Endodermal cell (in vitro differentiated cells): Measurements from ENCODE around the gene ISX. TPM values are rescaled to one million over a fixed set of nuclear protein-coding genes. Genes with fewer than 3 reads are reported as not detected.
"Not testable (repeated sequence)": the region's sequence is repeated elsewhere in the genome, so short reads cannot be mapped to it uniquely, and the experiment has no call there.

Source experiments
- DNase-seq: peaks from one replicate; pipeline ENCODE4 v3.0.0-alpha.2; 2017
- H3K27ac ChIP-seq: 2 replicates; pipeline ENCODE4 v1.5.1; 2013; ENCODE audit warnings: mild to moderate bottlenecking, low read depth, low read length, moderate library complexity
- H3K27me3 ChIP-seq: 2 replicates; pipeline ENCODE4 v1.6.1; 2013; ENCODE audit warnings: mild to moderate bottlenecking, low read length, moderate library complexity; ENCODE audit not compliant: insufficient read depth, control insufficient read depth, poor library complexity, severe bottlenecking
- H3K36me3 ChIP-seq: 2 replicates; pipeline ENCODE4 v1.7.0; 2013; ENCODE audit warnings: mild to moderate bottlenecking, low read length, moderate library complexity; ENCODE audit not compliant: control insufficient read depth, insufficient read depth
- H3K4me1 ChIP-seq: one replicate; pipeline ENCODE4 v1.7.0; 2013; ENCODE audit warnings: low read length; ENCODE audit not compliant: control insufficient read depth, insufficient read depth
- H3K4me3 ChIP-seq: 2 replicates; pipeline ENCODE4 v1.5.1; 2013; ENCODE audit warnings: mild to moderate bottlenecking, low read length, moderate library complexity
- H3K9ac ChIP-seq: 2 replicates; pipeline ENCODE4 v1.6.1; 2013; ENCODE audit warnings: mild to moderate bottlenecking, low read length, moderate library complexity; ENCODE audit not compliant: poor library complexity, severe bottlenecking; ENCODE audit errors: extremely low read depth
- H3K9me3 ChIP-seq: 2 replicates; pipeline ENCODE4 v1.6.1; 2013; ENCODE audit warnings: mild to moderate bottlenecking, low read length, moderate library complexity; ENCODE audit not compliant: control insufficient read depth
- H3K27ac Mint-ChIP-seq: 2 replicates; pipeline ENCODE4 v1.8.0; 2020; ENCODE audit warnings: mixed read lengths
- H3K27me3 Mint-ChIP-seq: 2 replicates; pipeline ENCODE4 v1.8.0; 2021; ENCODE audit warnings: mild to moderate bottlenecking, mixed read lengths; ENCODE audit not compliant: insufficient read depth
- H3K36me3 Mint-ChIP-seq: 2 replicates; pipeline ENCODE4 v1.8.0; 2020; ENCODE audit warnings: low read depth, mixed read lengths
- H3K4me1 Mint-ChIP-seq: 2 replicates; pipeline ENCODE4 v1.8.0; 2020; ENCODE audit warnings: mixed read lengths
- H3K4me3 Mint-ChIP-seq: 2 replicates; pipeline ENCODE4 v1.8.0; 2020; ENCODE audit warnings: mild to moderate bottlenecking, moderate library complexity, mixed read lengths
- H3K9me3 Mint-ChIP-seq: 2 replicates; pipeline ENCODE4 v1.8.0; 2020; ENCODE audit warnings: mild to moderate bottlenecking, mixed read lengths
- CTCF ChIP-seq: fragments of 200-600 bp; sonication (generic); conservative IDR thresholded peaks from 2 replicates; pipeline ENCODE4 v1.5.0; 2021; ENCODE audit warnings: antibody characterized with exemption, mild to moderate bottlenecking
- WGBS, 2 experiments: methylation state at CpG; one replicate each; pipeline versions ENCODE4 v1.1.5 to v1.1.7; 2013; ENCODE audit warnings: missing lambda C conversion rate in 2 of 2, mixed read lengths in 1 of 2; ENCODE audit not compliant: insufficient coverage in 1 of 2, insufficient read length in 1 of 2; 5-methylcytosine and 5-hydroxymethylcytosine counted together
- total RNA-seq, 2 donors: library from RNA; stranded (reverse); fragmentation: NEBNext Ultra II Directional in 1 of 2; extraction: Animal tissue kit (Norgen Biotek cat#: 25700) in 1 of 2; gene quantifications; 2 replicates in 1 of 2; 3 replicates in 1 of 2; pipeline ENCODE4 v1.2.1, GENCODE V29; 2021

The ISX gene
- total RNA-seq, 2 donors from 2014 or later, result 0.07 to 0.13 TPM

- TF ChIP-seq CTCF, result peak; percentile 99
- 25 to 38% methylated on average over 10 to 25 of the region's 25 CpGs for WGBS, 2 experiments
- H3K36me3 ChIP-seq, result no peaks in the 10 kb centered on the region
- peaks cover 14% of the 10 kb centered on the region for H3K9me3 Mint-ChIP-seq
- H3K27ac ChIP-seq, result no peak overlapping the region
- no peaks in the 10 kb centered on the region for H3K9me3 ChIP-seq
- H3K9ac ChIP-seq, result no peak overlapping the region
- no peaks in the 10 kb centered on the region for H3K36me3 Mint-ChIP-seq
- no peaks in the 10 kb centered on the region for H3K27me3 ChIP-seq
- peaks cover 12% of the 10 kb centered on the region for H3K27me3 Mint-ChIP-seq
- H3K4me3 ChIP-seq, result no peak overlapping the region
- H3K4me1 Mint-ChIP-seq, result peaks cover 6% of the 10 kb centered on the region
- DNase-seq, result peak; percentile 97
- H3K27ac Mint-ChIP-seq, result no peak overlapping the region
- no peaks in the 10 kb centered on the region for H3K4me1 ChIP-seq
- H3K4me3 Mint-ChIP-seq, result no peak overlapping the region
These were observed 42.1 kb upstream of the ISX start for GRCh38 chr22:35023692-35024363.

DNA sequence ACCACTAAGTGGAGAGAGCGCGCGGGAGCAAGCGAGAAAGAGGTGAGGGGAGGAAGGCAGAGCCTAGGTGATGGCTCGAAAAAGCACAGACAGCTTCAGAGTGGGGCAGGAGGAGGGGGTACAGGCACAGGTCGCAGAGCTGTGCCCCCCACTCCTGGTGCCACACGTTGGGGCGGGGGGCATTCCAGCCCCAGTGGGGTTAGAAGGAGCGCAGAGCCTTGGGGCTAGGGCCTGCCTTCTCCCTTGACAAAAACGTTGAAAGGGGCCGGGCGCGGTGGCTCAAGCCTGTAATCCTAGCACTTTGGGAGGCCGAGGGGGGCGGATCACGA is 41.6 kb upstream of the ISX start:
- no peaks in the 10 kb centered on the region for H3K4me1 ChIP-seq
- Mint-ChIP-seq H3K9me3 (peaks cover 14% of the 10 kb centered on the region), H3K4me3 (no peak overlapping the region), H3K27me3 (peaks cover 14% of the 10 kb centered on the region), H3K4me1 (peaks cover 6% of the 10 kb centered on the region), H3K36me3 (no peaks in the 10 kb centered on the region), H3K27ac (no peak overlapping the region)
- H3K9me3 ChIP-seq, result no peaks in the 10 kb centered on the region
- WGBS, 2 experiments, result 51 to 55% methylated on average over 15 to 16 of the region's 16 CpGs
- no peak for TF ChIP-seq CTCF
- no peak for DNase-seq
- H3K9ac ChIP-seq, result no peak overlapping the region
- no peak overlapping the region for H3K4me3 ChIP-seq
- no peaks in the 10 kb centered on the region for H3K36me3 ChIP-seq
- no peaks in the 10 kb centered on the region for H3K27me3 ChIP-seq
- no peak overlapping the region for H3K27ac ChIP-seq

DNA sequence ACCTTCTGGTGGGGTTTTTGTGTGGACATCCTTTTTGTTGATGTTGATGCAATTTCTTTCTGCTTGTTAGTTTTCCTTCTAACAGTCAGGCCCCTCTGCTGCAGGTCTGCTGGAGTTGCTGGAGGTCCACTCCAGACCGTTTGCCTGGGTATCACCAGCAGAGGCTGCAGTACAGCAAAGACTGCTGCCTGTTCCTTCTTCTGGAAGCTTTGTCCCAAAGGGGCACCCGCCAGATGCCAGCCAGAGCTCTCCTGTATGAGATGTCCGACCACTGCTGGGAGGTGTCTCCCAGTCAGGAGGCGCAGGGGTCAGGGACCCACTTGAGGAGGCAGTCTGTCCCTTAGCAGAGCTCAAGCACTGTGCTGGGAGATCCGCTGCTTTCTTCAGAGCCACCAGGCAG is 35.8 kb upstream of the ISX start:
- not testable (repeated sequence) for H3K4me1 ChIP-seq, H3K27ac Mint-ChIP-seq, H3K36me3 Mint-ChIP-seq, H3K27ac ChIP-seq, H3K4me3 Mint-ChIP-seq, H3K4me1 Mint-ChIP-seq, H3K36me3 ChIP-seq, DNase-seq, H3K4me3 ChIP-seq, H3K9me3 ChIP-seq, H3K9ac ChIP-seq, H3K27me3 ChIP-seq
- peaks cover 15% of the 10 kb centered on the region for H3K27me3 Mint-ChIP-seq
- 93 to 100% methylated on average over 4 to 5 of the region's 5 CpGs for WGBS, 2 experiments
- H3K9me3 Mint-ChIP-seq, result peaks cover 12% of the 10 kb centered on the region

GRCh38 chr22:35032571-35032970 is 33.4 kb upstream of the ISX start:
- no peaks in the 10 kb centered on the region for H3K27me3 ChIP-seq
- 75 to 78% methylated on average over 3 of the region's 3 CpGs for WGBS, 2 experiments
- peaks cover 4% of the 10 kb centered on the region for H3K4me1 Mint-ChIP-seq
- no peaks in the 10 kb centered on the region for H3K36me3 Mint-ChIP-seq
- H3K9ac ChIP-seq, result no peak overlapping the region
- no peaks in the 10 kb centered on the region for H3K4me1 ChIP-seq
- H3K27ac Mint-ChIP-seq, result no peak overlapping the region
- H3K27me3 Mint-ChIP-seq, result peaks cover 10% of the 10 kb centered on the region
- no peak for TF ChIP-seq CTCF
- H3K9me3 Mint-ChIP-seq, result no peaks in the 10 kb centered on the region
- H3K36me3 ChIP-seq, result no peaks in the 10 kb centered on the region
- no peak for DNase-seq
- no peak overlapping the region for H3K4me3 ChIP-seq
- no peaks in the 10 kb centered on the region for H3K9me3 ChIP-seq
- no peak overlapping the region for H3K27ac ChIP-seq
- H3K4me3 Mint-ChIP-seq, result no peak overlapping the region
